Natural killer cell (primary cell): Measurements from ENCODE around the gene CMTR1. TPM values are rescaled to one million over a fixed set of nuclear protein-coding genes. Genes with fewer than 3 reads are reported as not detected.
"Not testable (repeated sequence)": the region's sequence is repeated elsewhere in the genome, so short reads cannot be mapped to it uniquely, and the experiment has no call there.

Experiments used
- ATAC-seq, 3 donors: fragments of 150-1000 bp in 2 of 3; fragments of 200-7000 bp in 1 of 3; cut with Tn5 transposase; 1 replicate in 1 of 3; 2 replicates in 2 of 3; pipeline ENCODE4 v1.10.0; 2021; ENCODE audit warnings: mild to moderate bottlenecking in 2 of 3, moderate library complexity in 2 of 3
- DNase-seq, 2 donors: peaks; one replicate each; pipeline versions ENCODE4 v3.0.0 to v3.0.0-alpha.2; 2013 to 2021; ENCODE audit warnings: mixed read lengths in 1 of 2
- H3K27ac ChIP-seq: one replicate; pipeline ENCODE4 v1.5.1; 2013; ENCODE audit warnings: mild to moderate bottlenecking, low read length
- H3K27me3 ChIP-seq: one replicate; pipeline ENCODE4 v1.6.1; 2013; ENCODE audit warnings: low read length; ENCODE audit not compliant: control insufficient read depth, insufficient read depth
- H3K36me3 ChIP-seq: one replicate; pipeline ENCODE4 v1.6.1; 2013; ENCODE audit warnings: low read length; ENCODE audit not compliant: control insufficient read depth, insufficient read depth
- H3K4me1 ChIP-seq: one replicate; pipeline ENCODE4 v1.6.1; 2013; ENCODE audit warnings: low read length; ENCODE audit not compliant: control insufficient read depth, insufficient read depth
- H3K4me3 ChIP-seq: one replicate; pipeline ENCODE4 v1.5.1; 2013; ENCODE audit warnings: low read length
- H3K9me3 ChIP-seq: one replicate; pipeline ENCODE4 v1.6.1; 2013; ENCODE audit warnings: low read length; ENCODE audit not compliant: control insufficient read depth, insufficient read depth
- H3K27ac Mint-ChIP-seq, 2 donors: one replicate each; pipeline ENCODE4 v1.8.0; 2022; ENCODE audit warnings: mild to moderate bottlenecking in 2 of 2, mixed read lengths in 2 of 2, moderate library complexity in 1 of 2
- H3K27me3 Mint-ChIP-seq, 2 donors: one replicate each; pipeline ENCODE4 v1.8.0; 2022; ENCODE audit warnings: low read depth in 2 of 2, mixed read lengths in 2 of 2
- H3K36me3 Mint-ChIP-seq: one replicate; pipeline ENCODE4 v1.8.0; 2022; ENCODE audit warnings: mixed read lengths
- H3K4me1 Mint-ChIP-seq, 2 donors: one replicate each; pipeline ENCODE4 v1.8.0; 2022; ENCODE audit warnings: mixed read lengths in 2 of 2
- H3K4me3 Mint-ChIP-seq: one replicate; pipeline ENCODE4 v1.8.0; 2022; ENCODE audit warnings: mild to moderate bottlenecking, moderate library complexity, mixed read lengths
- H3K9me3 Mint-ChIP-seq, 2 donors: one replicate each; pipeline ENCODE4 v1.8.0; 2022; ENCODE audit warnings: mixed read lengths in 2 of 2
- CTCF ChIP-seq: fragments of 200-600 bp; IDR thresholded peaks from one replicate; pipeline ENCODE4 v1.8.0; 2022; ENCODE audit warnings: antibody characterized with exemption
- WGBS: methylation state at CpG from one replicate; pipeline ENCODE4 v1.1.7; 2013; ENCODE audit warnings: missing lambda C conversion rate; ENCODE audit not compliant: insufficient coverage; 5-methylcytosine and 5-hydroxymethylcytosine counted together
- intact Hi-C: fragments of 100-400 bp; cut with micrococcal nuclease; formaldehyde crosslinking; loops from one replicate; pipeline ENCODE4 v1.14.2; 2022
- total RNA-seq, 4 donors: library from RNA; stranded (reverse); fragments of 120-200 nt in 1 of 4; gene quantifications; one replicate each; pipeline versions ENCODE4 v1.2.3 to v1.2.4, GENCODE V29; 2013 to 2022

Gene CMTR1
- total RNA-seq, 3 donors from 2014 or later (not counting 1 experiment from before 2014, with no cell fraction given), result 85.0 to 111 (median 94.7) TPM

GRCh38 chr6:37499433-37500293 is 66.6 kb downstream of the CMTR1 start, which contains the start of gene CCDC167:
CCDC167 (minus strand) TSS chr6:37499893; CDS start chr6:37499863, 30 bp downstream.
- Histone ChIP-seq H3K4me3 (peak within 1 kb of the TSS; percentile 65), H3K4me1 (peaks cover 51% of the 10 kb centered on the region), H3K36me3 (no peaks in the 10 kb centered on the region), H3K9me3 (no peaks in the 10 kb centered on the region), H3K27ac (peak within 1 kb of the TSS; percentile 58), H3K27me3 (no peaks in the 10 kb centered on the region)
- peak; percentile 70 to 81 (median 71) for ATAC-seq
- Mint-ChIP-seq H3K9me3 (no peaks in the 10 kb centered on the region), H3K4me3 (peak within 1 kb of the TSS; percentile 100), H3K4me1 (peaks cover 49 to 53% of the 10 kb centered on the region in 2 donors), H3K27ac (peak within 1 kb of the TSS; percentile 93 to 100), H3K27me3 (no peaks in the 10 kb centered on the region), H3K36me3 (no peaks in the 10 kb centered on the region)
- intact Hi-C loops, result loop anchor here (5.0 kb wide), 1 partner anchor 67 kb away; the partner anchor contains the start of gene CMTR1
- TF ChIP-seq CTCF, result no peak
- DNase-seq, result peak; percentile 91 to 98
- 2% methylated on average over 38 of the region's 38 CpGs for WGBS

GRCh38 chr6:37500294-37500608 is 67.2 kb downstream of the CMTR1 start:
- peaks cover 55 to 59% of the 10 kb centered on the region in 2 donors for H3K4me1 Mint-ChIP-seq
- H3K9me3 Mint-ChIP-seq, result no peaks in the 10 kb centered on the region
- intact Hi-C loops, result loop anchor here (5.0 kb wide), 1 partner anchor 68 kb away; the partner anchor contains the start of gene CMTR1
- ATAC-seq, result no peak
- Histone ChIP-seq H3K27me3 (no peaks in the 10 kb centered on the region), H3K4me1 (peaks cover 53% of the 10 kb centered on the region), H3K4me3 (peak overlapping the region; percentile 65), H3K9me3 (no peaks in the 10 kb centered on the region), H3K36me3 (no peaks in the 10 kb centered on the region), H3K27ac (peak overlapping the region; percentile 20)
- WGBS, result 96% methylated on average over 3 of the region's 4 CpGs
- H3K27ac Mint-ChIP-seq, result peak overlapping the region; percentile 93 to 100
- no peaks in the 10 kb centered on the region for H3K36me3 Mint-ChIP-seq
- no peaks in the 10 kb centered on the region for H3K27me3 Mint-ChIP-seq
- H3K4me3 Mint-ChIP-seq, result peak overlapping the region; percentile 100
- TF ChIP-seq CTCF, result no peak
- no peak for DNase-seq

GRCh38 chr6:37500904-37501303 is 67.9 kb downstream of the CMTR1 start:
- H3K4me1 ChIP-seq, result peaks cover 53% of the 10 kb centered on the region
- H3K27ac ChIP-seq, H3K4me3 ChIP-seq: not testable (repeated sequence)

More at GRCh38 chr6:37500904-37501303, 67.9 kb downstream of the CMTR1 start:
- H3K4me3 Mint-ChIP-seq, result peak overlapping the region; percentile 28
- not testable (repeated sequence) for H3K9me3 Mint-ChIP-seq, H3K36me3 Mint-ChIP-seq, H3K36me3 ChIP-seq, DNase-seq, H3K27me3 Mint-ChIP-seq, H3K9me3 ChIP-seq, ATAC-seq, H3K27me3 ChIP-seq
- intact Hi-C loops, result loop anchor here (5.0 kb wide), 1 partner anchor 69 kb away; the partner anchor contains the start of gene CMTR1
- 100% methylated on average over 6 of the region's 6 CpGs for WGBS
- peaks cover 59% of the 10 kb centered on the region in 2 donors for H3K4me1 Mint-ChIP-seq
- peak overlapping the region; percentile 93 to 100 for H3K27ac Mint-ChIP-seq
